ENCODE results near the gene TAS2R43. TPM values are rescaled to one million over a fixed set of nuclear protein-coding genes. Genes with fewer than 3 reads are reported as not detected.

Gene TAS2R43
- total RNA-seq, 4 donors from 2014 or later, result 0.32 to 3.2 (median 2.5) TPM; not detected in 1

DNA sequence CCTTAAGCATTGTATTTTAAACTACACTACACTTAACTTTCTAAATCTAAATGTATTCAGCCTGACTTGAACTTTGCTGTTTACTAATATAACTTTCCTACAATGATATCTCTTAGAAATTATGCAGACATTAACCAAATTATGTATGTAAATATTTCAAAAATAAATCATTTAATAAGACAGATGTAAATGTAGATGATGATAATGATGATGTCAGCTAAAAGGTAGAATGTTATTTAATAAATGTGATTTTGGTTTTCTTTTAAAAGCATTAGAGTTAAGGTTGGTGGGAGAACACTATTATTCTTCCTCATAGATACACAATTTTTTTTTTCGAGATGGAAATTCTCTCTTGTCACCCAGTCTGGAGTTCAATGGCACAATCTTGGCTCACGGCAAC lies 10.1 kb downstream of the TAS2R43 start:
- WGBS, 2 donors (ENCODE audit: low coverage in 1 of 2), result 92 to 93% methylated on average over 2 of the region's 2 CpGs
- Histone ChIP-seq H3K27me3 (no peaks in the 10 kb centered on the region), H3K36me3 (no peaks in the 10 kb centered on the region), H3K4me1 (peaks cover 0 to 5% (median 0%) of the 10 kb centered on the region in 3 donors), H3K4me3 (no peak overlapping the region), H3K9me3 (peaks cover 0 to 11% (median 0%) of the 10 kb centered on the region in 3 donors), H3K27ac (no peak overlapping the region)
- no peak for TF ChIP-seq POLR2AphosphoS5 (IDR thresholded peaks at IDR 0.05)
- TF ChIP-seq EP300 (IDR thresholded peaks at IDR 0.05), result no peak
- no peak for TF ChIP-seq POLR2A (IDR thresholded peaks at IDR 0.05)
- TF ChIP-seq, protein P1, sequence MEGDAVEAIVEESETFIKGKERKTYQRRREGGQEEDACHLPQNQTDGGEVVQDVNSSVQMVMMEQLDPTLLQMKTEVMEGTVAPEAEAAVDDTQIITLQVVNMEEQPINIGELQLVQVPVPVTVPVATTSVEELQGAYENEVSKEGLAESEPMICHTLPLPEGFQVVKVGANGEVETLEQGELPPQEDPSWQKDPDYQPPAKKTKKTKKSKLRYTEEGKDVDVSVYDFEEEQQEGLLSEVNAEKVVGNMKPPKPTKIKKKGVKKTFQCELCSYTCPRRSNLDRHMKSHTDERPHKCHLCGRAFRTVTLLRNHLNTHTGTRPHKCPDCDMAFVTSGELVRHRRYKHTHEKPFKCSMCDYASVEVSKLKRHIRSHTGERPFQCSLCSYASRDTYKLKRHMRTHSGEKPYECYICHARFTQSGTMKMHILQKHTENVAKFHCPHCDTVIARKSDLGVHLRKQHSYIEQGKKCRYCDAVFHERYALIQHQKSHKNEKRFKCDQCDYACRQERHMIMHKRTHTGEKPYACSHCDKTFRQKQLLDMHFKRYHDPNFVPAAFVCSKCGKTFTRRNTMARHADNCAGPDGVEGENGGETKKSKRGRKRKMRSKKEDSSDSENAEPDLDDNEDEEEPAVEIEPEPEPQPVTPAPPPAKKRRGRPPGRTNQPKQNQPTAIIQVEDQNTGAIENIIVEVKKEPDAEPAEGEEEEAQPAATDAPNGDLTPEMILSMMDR (IDR thresholded peaks at IDR 0.05), result no peak
- ATAC-seq, result no peak

DNA sequence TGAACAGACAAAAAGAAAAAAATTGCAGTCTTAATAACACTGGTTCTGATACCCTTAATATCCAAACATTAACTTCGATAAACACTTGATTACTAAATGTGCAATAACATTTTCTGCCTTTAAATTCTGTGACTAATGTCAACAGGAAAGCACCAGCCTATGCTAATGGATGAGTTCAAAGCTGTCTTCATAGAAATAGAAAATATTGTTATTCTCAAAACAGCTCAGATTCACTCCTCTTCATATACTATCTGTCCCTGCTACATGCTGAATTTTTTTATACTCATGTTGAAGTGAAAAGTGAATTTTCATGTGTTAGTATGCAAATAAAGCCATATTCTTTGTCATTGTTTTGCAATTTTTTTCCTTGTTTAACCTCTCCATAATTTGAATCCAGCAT lies 13.9 kb downstream of the TAS2R43 start:
- Histone ChIP-seq H3K36me3 (no peaks in the 10 kb centered on the region), H3K27me3 (no peaks in the 10 kb centered on the region), H3K9me3 (peaks cover 0 to 11% (median 0%) of the 10 kb centered on the region in 3 donors), H3K27ac (no peak overlapping the region), H3K4me3 (no peak overlapping the region), H3K4me1 (peaks cover 0 to 5% (median 0%) of the 10 kb centered on the region in 3 donors)
- ATAC-seq, result no peak
- 88 to 89% methylated on average over 1 of the region's 1 CpG for WGBS, 2 donors (ENCODE audit: low coverage in 1 of 2)
- TF ChIP-seq POLR2A (IDR thresholded peaks at IDR 0.05), result no peak
- TF ChIP-seq, protein P1 (IDR thresholded peaks at IDR 0.05), result no peak
- no peak for TF ChIP-seq POLR2AphosphoS5 (IDR thresholded peaks at IDR 0.05)
- no peak for TF ChIP-seq EP300 (IDR thresholded peaks at IDR 0.05)

DNA sequence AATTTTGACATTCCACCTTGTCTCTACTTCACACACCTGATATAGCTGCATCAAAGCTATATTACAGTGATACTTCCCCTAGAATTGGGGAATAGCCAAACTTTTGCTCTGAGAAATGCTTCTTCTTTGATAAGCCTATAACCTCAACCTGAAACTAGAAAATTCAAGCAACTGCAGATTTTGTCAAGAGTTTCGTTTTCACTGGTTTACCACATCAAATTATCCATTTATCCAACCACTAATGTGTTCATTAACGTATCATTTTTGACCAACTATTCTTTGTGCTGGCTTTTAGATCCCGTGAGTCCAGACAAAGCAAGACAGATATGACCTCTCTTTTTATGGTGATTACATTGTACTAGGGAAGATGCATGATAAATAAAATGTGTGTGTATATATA lies 16.5 kb downstream of the TAS2R43 start:
- Histone ChIP-seq H3K27me3 (no peaks in the 10 kb centered on the region), H3K36me3 (no peaks in the 10 kb centered on the region), H3K9me3 (peaks cover 0 to 4% (median 0%) of the 10 kb centered on the region in 3 donors), H3K4me1 (peaks cover 0 to 16% (median 0%) of the 10 kb centered on the region in 3 donors), H3K4me3 (no peak overlapping the region), H3K27ac (no peak overlapping the region)
- no peak for ATAC-seq
- TF ChIP-seq, protein P1 (IDR thresholded peaks at IDR 0.05), result no peak
- TF ChIP-seq POLR2A (IDR thresholded peaks at IDR 0.05) (no peak), POLR2AphosphoS5 (IDR thresholded peaks at IDR 0.05) (no peak), EP300 (IDR thresholded peaks at IDR 0.05) (no peak)
- 73 to 84% methylated on average over 3 of the region's 3 CpGs for WGBS, 2 donors (ENCODE audit: low coverage in 1 of 2)

DNA sequence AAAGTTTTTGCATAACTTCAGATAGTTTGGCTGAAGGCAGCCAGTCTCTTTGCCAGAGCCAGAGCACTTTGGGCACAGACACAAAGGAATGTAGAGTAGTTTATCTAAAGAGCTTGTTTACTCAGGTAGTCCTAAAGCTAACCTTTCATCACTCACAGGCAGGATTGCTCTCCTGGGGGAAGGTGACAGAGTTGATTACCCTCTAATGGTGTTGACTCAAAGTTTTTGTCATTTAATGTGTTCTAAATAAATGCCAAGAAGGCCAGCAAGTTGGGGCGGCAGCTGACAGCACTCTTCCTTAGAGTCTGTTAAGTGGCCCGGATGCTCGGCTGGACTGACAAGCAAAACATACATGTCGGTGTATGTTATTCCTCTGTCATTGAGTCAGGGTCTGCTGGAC lies 20.7 kb downstream of the TAS2R43 start:
- ATAC-seq, result no peak
- Histone ChIP-seq H3K4me1 (peaks cover 0 to 16% (median 0%) of the 10 kb centered on the region in 3 donors), H3K9me3 (no peaks in the 10 kb centered on the region), H3K27me3 (no peaks in the 10 kb centered on the region), H3K36me3 (no peaks in the 10 kb centered on the region), H3K4me3 (no peak overlapping the region), H3K27ac (no peak overlapping the region)
- TF ChIP-seq, protein P1 (IDR thresholded peaks at IDR 0.05), result no peak
- TF ChIP-seq POLR2A (IDR thresholded peaks at IDR 0.05) (no peak), POLR2AphosphoS5 (IDR thresholded peaks at IDR 0.05) (no peak), EP300 (IDR thresholded peaks at IDR 0.05) (no peak)
- 64 to 67% methylated on average over 2 to 4 of the region's 4 CpGs for WGBS, 2 donors (ENCODE audit: low coverage in 1 of 2)

DNA sequence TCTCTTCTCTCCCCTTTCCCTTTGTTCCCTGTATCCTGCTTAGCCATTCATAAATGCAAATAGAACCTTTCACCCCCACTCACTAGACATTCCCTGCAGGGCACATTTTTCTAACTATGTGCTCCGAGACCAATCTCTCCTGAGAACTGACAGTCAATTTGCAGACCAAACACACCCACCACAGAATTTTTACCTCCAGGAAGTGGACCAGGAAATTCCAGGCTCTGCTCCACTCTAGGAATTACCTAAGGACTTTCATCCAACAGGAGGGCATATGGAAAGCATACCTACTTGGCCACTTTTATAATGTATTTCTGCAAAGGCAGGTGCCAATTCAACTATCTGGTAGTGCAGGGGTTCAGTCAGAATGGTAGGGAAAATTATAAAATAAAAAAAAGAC lies 21.1 kb downstream of the TAS2R43 start:
- WGBS, 2 donors (ENCODE audit: low coverage in 1 of 2), result 57 to 69% methylated on average over 1 of the region's 1 CpG
- no peak for ATAC-seq

More for the DNA sequence above, 21.1 kb downstream of the TAS2R43 start:
- Histone ChIP-seq H3K27me3 (no peaks in the 10 kb centered on the region), H3K9me3 (no peaks in the 10 kb centered on the region), H3K27ac (no peak overlapping the region), H3K36me3 (no peaks in the 10 kb centered on the region), H3K4me3 (no peak overlapping the region), H3K4me1 (peaks cover 0 to 16% (median 0%) of the 10 kb centered on the region in 3 donors)
- TF ChIP-seq, protein P1 (IDR thresholded peaks at IDR 0.05), result no peak
- TF ChIP-seq POLR2A (IDR thresholded peaks at IDR 0.05), result no peak
- TF ChIP-seq POLR2AphosphoS5 (IDR thresholded peaks at IDR 0.05), result no peak
- TF ChIP-seq EP300 (IDR thresholded peaks at IDR 0.05), result no peak

Data from gastroesophageal sphincter (tissue), 4 donors.